NCI-H2196 treated with DMSO at 0.1 percent for 48 hours (cell line): ENCODE results near the gene LRBA.

Experiments used
- DNase-seq: peaks from one replicate; lab custom pipeline; 2025; ENCODE audit not compliant: unreplicated experiment; lab: John Stamatoyannopoulos, UW

The LRBA gene

GRCh38 chr4:150235808-150236271, 779.2 kb downstream of the LRBA start:
- no peak for DNase-seq

GRCh38 chr4:150235317-150235716, 779.8 kb downstream of the LRBA start:
- DNase-seq: no peak

- DNase-seq: no peak
These were observed 780.8 kb downstream of the LRBA start for GRCh38 chr4:150234246-150234645.

GRCh38 chr4:150232029-150232428, 783.1 kb downstream of the LRBA start:
- no peak for DNase-seq

GRCh38 chr4:150231107-150231770, 783.8 kb downstream of the LRBA start:
- DNase-seq: no peak

GRCh38 chr4:150230561-150230960, 784.5 kb downstream of the LRBA start:
- no peak for DNase-seq

GRCh38 chr4:150229520-150229919, 785.6 kb downstream of the LRBA start:
- DNase-seq: no peak

- no peak for DNase-seq
These were observed 790.0 kb downstream of the LRBA start for GRCh38 chr4:150224896-150225591.

- no peak for DNase-seq
These were observed 795.2 kb downstream of the LRBA start for GRCh38 chr4:150219841-150220240.

- DNase-seq: no peak
These were observed 796.6 kb downstream of the LRBA start for GRCh38 chr4:150218447-150218846.

- no peak for DNase-seq
These were observed 797.3 kb downstream of the LRBA start for GRCh38 chr4:150217808-150218207.

GRCh38 chr4:150217192-150217591, 797.9 kb downstream of the LRBA start:
- DNase-seq: no peak

- DNase-seq: no peak
These were observed 798.4 kb downstream of the LRBA start for GRCh38 chr4:150216726-150217125.

GRCh38 chr4:150215601-150216000, 799.5 kb downstream of the LRBA start:
- no peak for DNase-seq
